GM18873 (cell line): ENCODE results near the gene SLC25A13.
A peak's percentile ranks its signal among the peaks of the same experiment; 100 is the strongest.
"Not testable (repeated sequence)": the region's sequence is repeated elsewhere in the genome, so short reads cannot be mapped to it uniquely, and the experiment has no call there.

Source experiments
- ATAC-seq: cut with Tn5 transposase; IDR thresholded peaks from one replicate; pipeline ENCODE4 v1.9.1; 2021; ENCODE audit warnings: mild to moderate bottlenecking, moderate library complexity, moderate number of reproducible peaks; ENCODE audit not compliant: unreplicated experiment, low FRiP score

The SLC25A13 gene

DNA sequence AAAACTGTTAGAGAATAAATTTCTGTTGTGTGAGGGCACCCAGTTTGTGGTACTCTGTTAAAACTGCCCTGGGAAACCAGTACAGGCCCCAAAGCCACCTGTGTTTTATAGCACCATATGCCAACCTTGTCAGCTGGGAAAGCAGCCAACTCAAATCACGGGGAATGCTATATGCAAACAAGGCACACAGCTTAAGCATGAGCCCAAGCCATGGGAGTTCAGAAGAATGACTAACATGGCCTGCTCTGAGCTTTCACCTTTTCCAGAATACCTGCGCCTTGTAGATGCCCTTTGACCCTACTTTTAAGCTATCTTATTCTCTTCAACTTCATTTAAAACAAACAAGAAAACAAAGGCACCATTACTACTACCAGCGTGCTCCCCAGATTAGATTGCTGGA is 5.5 kb upstream of the SLC25A13 start:
- no peak for ATAC-seq

DNA sequence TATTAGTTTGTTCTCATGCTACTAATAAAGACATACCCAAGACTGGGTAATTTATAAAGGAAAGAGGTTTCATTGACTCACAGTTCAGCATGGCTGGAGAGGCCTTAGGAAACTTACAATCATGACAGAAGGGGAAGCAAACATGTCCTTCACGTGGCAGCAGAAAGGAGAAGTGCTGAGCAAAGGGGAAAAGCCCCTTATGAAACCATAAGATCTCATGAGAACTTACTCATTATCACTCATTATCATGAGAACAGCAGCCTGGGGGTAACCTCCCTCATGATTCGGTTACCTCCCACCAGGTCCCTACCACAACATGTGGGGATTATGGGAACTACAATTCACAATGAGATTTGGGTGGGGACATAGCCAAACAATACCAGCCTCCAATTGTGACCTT is 4.9 kb upstream of the SLC25A13 start:
- ATAC-seq = not testable (repeated sequence)

DNA sequence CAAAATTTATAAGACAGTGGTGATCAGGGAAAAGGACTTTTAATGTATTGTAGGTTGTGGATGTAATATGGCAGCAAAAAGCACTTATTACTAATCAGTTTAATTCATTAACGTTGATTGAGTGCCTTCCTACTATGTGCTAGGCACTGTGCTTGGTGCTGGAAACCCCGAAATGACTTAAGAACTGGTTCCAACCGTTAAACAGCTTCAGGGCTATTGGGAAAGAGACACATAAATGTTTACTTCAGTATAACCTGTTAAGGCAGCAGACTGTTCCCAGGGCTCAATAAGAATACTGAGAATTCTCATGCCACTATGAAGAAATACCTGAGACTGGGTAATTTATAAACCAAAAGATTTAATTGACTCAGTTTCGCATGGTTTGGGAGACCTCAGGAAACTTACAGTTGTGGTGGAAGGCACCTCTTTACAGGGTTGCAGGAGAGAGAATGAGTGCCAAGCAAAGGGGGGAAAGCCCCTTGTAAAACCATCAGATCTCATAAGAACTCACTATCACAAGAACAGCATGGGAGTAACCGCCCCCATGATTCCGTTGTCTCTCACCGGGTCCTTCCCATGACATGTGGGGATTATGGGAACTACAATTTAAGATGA is 1.1 kb upstream of the SLC25A13 start:
- ATAC-seq = no peak

DNA sequence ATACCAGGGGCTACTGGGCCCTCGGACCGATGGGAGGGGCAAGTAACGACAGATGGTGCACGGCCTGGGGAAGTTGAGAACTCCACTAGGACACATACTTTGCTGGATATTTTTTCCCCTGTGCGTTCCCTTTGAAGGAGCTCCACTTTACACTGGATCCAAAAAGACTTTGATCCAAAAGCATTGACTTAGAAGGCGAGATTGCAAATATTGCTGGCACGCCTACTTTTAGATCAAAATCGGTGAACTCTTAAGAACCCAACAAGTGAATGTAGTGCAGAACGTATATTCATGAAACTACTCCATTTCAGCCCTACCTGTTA is 436 bp upstream of the SLC25A13 start:
- ATAC-seq = no peak

DNA sequence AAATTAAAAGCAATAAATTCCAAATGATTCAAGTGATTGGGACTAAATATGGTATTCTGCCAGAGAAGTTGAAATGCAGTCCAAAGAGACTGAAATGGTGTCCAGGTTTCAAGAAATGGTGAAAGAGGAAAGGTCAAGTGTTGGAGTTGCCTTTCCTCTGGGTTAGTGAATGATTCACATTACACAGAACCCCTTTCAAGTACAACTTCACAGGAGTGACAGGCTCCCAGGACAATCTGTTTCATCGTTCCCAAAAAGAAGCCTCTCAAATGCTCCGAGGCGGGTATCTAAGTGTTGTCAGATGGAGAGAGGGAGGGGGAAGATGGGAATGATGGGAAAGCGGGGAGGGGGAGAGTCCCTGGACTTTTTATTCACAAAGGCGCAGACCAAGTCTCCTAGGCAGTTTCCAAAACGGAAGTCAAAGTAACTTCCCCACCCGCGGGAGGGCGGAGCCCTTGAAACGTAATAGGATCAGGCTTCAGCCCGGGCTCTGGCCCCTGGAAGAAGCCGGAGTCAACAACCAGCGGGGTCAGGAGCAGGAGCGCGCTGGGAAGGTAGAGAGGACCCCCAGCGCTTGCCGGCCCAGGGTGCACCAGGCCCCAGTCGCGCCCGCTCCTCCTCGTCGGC is 754 bp downstream of the SLC25A13 start:
- peak; percentile 36 for ATAC-seq

DNA sequence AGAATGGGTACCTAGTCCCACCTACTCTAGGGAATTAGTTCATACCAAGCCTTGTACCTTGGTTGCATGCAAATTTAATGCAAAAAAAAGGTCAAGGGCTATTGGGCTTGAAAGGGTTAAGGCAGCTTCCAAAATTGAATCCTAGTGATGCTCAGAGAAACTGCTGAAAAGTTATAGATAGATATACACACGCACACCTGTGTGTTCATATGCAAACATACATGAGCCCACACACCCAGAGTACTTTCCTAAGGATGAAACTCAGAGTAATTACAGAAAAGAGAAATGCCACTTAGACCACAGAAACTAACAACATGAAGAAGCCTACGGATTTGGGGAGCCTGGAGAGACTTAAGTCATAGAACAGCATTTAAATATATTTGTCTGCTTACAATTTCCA is 1.5 kb downstream of the SLC25A13 start:
- ATAC-seq = peak; percentile 51

DNA sequence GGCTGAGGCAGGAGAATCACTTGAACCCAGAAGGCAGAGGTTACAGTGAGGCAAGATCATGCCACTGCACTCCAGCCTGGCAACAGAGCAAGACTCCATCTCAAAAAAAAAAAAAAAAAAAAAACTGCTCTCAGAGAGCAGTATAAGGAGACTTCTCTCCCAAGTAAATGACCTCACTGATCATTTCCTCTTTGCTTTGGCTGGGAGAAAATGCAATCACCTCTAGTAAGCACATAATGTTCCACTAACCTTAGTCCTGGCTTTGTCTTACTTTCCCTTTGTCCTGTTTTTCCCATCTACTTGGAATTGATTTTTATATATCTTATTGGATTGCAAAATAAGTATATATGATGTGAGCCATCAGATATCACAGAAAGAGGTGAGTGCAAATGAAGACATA is 2.5 kb downstream of the SLC25A13 start:
- no peak for ATAC-seq

DNA sequence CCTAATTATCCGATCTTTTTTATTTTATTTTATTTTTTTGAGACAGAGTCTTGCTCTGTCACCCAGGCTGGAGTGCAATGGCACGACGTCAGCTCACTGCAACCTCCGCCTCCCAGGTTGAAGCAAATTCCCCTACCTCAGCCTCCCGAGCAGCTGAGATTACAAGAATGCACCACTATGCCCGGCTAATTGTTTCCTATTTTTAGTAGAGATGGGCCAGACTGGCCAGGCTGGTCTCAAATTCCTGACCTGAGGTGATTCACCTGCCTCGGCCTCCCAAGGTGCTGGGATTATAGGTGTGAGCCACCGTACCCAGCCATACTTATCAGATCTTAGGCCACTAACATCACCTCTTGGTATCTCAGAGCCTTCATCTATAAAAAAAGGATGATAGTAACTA is 4.9 kb downstream of the SLC25A13 start:
- ATAC-seq = no peak

DNA sequence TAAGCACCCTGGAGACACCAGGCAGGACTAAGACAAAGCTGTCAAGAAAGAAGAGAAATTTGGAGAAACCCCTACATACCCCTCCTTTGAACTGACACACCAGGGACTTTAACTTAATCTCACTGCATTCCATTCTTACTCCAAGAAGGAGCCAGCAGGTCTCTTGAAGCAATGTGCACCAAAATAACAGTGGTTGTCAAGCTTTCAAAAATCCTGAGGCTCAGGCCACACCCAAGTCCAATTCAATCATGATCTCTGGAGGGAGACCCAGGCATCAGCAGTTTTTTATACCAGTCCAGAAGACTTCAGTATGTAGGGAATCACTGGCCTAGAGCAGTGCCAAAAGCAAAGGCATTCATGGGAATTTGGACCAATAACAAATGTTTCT is 6.8 kb downstream of the SLC25A13 start:
- ATAC-seq = no peak

DNA sequence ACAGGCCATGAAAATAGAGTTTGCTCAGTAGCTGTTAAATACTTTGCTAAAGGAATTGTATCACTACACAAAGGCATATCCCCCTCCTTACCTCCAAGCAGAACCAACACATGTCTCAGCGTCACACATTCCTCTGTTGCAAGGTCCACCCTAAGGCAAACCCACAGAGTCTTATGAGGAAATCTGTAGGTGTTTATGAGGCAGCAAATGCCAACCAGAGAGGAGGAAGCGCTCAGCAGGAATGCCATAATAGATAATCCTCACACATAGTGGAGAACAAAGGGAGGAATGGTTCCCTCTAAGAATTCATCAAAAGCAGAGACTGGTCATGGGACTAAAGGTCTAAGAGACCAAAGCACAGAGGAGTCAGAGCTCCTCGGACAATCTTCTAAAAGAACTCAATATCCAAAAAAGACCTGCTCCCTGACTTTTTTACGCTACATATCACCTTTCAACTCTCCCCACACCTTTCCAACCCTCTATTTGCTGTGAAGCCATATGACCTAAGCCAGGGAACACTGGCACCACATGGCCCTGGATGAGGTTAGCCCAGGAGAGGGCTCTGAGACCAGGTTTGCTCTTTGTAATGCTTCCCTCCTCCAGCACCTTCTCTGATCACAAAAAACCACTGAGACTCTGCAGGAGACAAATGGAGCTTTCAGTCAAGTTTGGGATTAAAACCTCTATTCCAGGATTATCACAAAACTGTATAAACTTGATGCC is 7.3 kb downstream of the SLC25A13 start:
- no peak for ATAC-seq

DNA sequence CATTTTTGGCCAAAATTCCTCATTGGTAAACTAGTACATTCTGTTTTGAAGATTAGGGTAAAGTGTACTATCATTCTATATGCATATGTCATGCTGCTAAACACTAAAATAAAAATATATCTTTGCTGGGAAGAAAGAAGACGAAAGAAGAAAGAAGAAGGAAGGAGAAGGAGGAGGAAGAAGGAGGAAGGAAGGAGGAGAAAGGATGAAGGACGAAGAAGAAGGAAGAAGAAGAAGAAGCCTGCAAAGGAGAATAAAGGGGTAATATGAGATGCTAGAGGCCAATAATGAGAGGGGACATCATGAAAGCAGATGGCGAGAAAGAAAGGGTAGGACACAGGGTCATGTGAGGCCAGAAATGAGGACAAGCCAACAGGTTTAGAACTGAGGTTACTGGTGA is 8.0 kb downstream of the SLC25A13 start:
- no peak for ATAC-seq

DNA sequence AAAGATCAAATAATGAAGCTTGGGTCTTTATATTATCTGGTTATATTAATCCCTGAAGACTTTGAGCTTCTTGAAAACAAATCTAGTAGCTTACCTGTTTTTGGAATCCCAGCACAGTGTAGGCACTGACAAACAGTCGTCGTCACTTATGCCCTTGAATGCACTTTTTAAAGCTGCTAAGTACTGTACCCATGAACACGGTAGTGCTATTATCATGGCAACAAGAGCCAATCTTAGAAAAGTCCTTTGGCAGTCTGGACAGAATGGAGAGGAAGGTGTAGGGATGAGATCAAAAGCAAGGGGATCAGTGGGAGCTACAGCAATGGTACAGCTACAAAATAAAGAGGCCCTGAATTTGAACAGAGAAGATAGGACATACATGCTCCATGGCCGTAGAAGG is 9.4 kb downstream of the SLC25A13 start:
- ATAC-seq = no peak

DNA sequence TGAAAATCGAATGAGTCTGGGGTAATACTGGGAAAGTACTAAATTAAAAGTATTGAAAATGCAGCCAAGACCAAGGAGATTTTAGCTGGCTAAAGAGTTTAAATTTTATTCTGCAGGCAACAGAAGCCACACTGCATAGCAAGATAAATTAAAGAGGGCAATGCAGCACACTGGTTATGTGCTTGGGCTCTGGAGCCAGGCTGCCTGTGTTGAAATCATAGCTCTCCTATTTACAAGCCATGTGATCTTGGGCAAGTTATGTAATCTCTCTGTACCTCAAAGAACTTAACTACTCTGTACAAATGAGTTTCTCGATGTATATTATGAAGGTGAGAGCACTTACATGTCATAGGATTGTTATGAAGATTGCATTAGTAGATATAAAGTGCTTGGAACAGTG is 9.9 kb downstream of the SLC25A13 start:
- ATAC-seq = no peak

DNA sequence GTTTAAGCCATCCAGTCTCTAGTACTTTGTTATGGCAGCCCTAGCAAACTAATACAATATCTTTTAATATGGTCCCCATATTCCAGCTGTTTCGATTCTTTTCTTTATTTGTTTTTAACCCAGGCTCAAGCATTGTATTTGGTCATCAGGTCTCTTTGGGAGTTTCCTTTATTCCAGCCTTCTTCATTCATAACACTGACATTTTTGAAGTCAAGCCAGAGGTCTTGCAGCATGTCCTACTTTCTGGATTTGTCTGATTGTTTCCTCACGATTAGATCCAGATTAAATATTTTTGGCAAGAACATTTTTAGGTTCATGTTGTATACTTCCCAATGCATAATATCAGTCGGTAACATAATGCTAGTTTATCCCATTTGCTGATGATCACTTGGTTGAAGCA is 11.8 kb downstream of the SLC25A13 start:
- ATAC-seq = no peak

DNA sequence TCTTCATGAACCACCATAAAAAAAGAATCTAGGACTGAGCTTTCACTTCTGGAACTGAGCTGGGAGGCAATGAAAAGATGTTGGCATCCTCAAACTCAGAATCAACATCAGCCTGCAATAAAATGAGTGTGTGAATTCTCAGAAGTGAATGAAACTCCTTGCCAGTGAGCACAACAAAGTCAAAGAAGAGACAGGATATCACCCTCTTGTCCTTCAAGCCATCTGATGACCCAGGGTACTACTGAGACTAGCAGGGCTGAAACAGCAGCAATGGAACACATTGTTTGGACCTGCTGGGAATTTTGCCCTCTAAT is 13.0 kb downstream of the SLC25A13 start:
- ATAC-seq = no peak

DNA sequence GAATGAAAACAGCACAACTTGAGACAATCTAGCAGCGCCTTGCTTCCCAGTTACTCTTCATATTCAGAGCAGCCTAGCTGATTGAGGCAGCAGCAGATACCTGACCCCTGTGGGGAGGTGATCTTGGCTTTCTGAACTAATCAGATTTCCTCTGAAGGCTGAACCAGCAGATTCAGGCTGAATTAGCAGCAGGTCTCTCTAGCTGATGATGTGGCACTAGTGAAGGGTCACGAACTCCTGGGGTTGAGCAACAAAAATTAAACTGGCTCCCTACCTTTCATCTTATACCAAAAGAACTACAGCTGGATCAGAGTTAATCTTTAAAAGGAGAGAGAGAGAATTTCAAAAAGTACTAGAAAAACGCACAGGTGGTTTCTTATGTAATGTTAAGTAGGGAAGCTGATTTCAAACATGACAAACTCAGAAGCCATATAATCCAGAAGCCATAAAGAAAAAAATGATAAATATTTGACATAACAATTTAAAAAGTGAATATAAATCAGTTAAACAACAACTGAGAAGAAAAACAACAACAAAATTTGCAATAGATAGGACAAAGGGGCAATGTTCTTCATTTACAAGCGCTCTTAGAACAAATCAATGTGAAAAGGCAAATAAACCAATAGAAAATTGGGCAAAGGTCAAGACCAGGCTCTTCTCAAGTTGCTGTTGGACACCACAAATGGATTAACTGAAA is 13.5 kb downstream of the SLC25A13 start:
- no peak for ATAC-seq

DNA sequence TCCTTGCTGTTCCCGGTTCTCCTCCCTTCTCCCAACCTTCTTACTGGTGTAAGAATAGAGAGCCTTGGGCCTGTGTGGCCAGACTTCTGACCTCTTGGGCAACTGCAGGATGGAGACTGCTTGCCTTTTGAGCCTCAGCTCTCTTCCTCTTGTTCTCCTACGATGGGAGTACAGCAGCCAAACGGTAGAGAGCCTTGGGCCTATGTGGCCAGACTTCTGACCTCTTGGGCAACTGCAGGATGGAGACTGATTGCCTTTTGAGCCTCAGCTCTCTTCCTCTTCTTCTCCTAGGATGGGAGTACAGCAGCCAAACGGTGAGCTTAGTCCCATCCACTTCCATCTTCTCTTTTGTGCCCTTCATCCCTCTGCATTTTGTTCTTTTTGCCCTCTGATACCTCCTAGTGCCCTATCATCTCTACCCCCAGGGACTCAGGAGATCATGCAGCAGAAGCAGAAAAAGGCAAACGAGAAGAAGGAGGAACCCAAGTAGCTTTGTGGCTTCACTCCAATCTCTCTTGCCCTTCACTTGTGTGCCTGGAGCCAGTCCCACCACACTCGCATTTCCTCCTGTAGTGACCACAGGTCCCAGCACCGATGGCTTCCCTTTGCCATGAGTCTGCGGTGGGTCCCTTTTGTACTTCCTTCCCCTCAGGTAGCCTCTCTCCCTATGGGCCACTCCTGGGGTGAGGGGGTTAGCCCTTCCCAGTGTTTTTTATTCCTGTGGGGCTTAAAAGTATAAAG is 15.3 kb downstream of the SLC25A13 start:
- no peak for ATAC-seq

DNA sequence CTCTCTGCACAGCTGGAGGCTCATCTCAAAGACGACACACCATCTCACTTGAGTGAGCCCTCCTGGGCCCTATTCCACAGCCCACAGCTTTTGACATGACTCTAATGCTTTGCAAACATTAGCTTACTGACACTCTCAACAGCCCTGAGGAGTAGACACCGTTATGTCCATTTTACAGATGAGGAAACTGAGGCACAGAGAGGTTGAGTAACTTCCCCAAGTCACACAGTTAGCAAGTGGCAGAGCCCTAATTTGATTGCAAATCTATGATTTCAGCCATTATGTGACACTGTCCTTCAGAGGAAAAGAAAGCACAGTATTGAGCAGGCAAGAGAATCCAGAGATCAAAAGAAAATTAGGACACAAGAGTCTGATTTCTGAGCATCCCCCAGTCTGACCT is 16.0 kb downstream of the SLC25A13 start:
- no peak for ATAC-seq

DNA sequence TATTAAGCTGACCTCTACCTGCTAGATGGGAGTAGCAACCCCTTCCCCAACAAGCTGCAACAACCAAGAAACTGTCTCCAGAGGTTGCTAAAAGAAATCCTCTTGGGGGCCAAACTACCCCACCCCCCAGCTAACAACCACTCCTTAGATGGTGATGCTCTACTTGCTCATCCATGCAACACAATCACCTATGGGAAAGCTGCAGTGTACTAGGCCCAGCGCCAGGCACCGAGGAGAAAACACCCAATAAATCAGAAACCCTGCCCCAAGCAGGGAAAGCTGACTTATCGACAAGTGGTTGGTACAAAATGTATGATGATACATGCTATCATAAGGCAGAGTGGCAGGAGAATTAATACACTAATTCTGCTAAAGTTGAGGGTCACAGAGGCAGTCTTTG is 17.3 kb downstream of the SLC25A13 start:
- ATAC-seq = no peak

DNA sequence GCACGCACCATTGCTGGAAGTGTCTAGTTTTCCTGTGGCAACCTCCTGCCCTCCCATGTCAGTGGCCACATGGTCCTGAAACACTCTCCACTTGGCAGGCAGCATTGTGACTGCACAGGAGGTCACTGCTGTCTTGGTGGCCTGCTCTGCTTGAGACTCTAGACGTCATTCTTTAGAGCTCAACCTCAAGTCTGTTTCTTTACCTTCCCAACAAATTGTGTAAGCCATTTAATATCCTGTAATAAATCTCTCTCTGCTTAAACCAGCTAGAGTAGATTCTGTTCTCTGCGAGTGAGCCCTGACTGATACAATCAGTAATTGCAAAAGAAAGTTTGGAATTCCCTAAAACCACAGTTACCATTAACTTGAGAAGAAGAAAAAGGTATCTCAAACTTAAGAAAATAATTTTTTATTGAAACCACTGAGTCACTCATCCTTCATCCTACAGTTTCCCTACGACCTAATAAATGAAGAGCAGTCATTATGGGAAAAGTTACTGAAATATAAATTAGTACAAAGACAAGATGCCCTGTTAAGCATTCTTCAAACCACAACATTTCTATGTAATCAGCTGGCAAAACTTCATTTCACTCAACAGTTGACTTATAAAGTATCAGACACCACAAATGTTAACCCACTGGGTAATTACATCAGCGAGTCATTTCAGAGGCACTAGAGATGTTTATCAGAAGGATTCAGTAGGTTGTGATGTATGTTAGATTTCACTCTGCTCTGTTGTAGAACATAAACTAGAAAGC is 18.0 kb downstream of the SLC25A13 start:
- no peak for ATAC-seq
